RKO (cell line): Measurements from ENCODE around the gene ARSD.
A peak's percentile ranks its signal among the peaks of the same experiment; 100 is the strongest.
"Not testable (repeated sequence)": the region's sequence is repeated elsewhere in the genome, so short reads cannot be mapped to it uniquely, and the experiment has no call there.

Experiments
- DNase-seq: peaks from one replicate; pipeline ENCODE4 v3.0.0-alpha.2; 2016; ENCODE audit warnings: low spot score

ARSD gene, protein sequence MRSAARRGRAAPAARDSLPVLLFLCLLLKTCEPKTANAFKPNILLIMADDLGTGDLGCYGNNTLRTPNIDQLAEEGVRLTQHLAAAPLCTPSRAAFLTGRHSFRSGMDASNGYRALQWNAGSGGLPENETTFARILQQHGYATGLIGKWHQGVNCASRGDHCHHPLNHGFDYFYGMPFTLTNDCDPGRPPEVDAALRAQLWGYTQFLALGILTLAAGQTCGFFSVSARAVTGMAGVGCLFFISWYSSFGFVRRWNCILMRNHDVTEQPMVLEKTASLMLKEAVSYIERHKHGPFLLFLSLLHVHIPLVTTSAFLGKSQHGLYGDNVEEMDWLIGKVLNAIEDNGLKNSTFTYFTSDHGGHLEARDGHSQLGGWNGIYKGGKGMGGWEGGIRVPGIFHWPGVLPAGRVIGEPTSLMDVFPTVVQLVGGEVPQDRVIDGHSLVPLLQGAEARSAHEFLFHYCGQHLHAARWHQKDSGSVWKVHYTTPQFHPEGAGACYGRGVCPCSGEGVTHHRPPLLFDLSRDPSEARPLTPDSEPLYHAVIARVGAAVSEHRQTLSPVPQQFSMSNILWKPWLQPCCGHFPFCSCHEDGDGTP

GRCh38 chrX:2928583-2929434 lies at the start of gene ARSD:
TSS of gene ARSD (minus strand) at chrX:2929339. CDS start at chrX:2929275, 64 bp downstream.
- DNase-seq, result peak; percentile 83

DNA sequence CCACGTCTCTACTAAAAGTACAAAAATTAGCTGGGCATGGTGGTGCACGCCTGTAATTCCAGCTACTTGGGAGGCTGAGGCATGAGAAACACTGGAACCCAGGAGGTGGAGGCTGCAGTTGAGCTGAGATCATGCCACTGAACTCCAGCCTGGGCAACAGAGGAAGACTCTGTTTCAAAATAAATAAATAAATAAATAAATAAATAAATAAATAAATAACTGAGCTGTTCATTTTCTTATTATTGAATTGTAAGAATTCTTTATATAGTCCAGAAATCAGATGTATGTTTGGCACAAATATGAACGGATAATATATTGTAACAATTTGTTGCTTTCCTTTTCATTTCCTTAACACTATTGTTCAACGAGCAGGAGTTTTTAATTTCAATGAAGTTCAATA lies 49.5 kb upstream of the ARSD start:
- DNase-seq, result not testable (repeated sequence)

DNA sequence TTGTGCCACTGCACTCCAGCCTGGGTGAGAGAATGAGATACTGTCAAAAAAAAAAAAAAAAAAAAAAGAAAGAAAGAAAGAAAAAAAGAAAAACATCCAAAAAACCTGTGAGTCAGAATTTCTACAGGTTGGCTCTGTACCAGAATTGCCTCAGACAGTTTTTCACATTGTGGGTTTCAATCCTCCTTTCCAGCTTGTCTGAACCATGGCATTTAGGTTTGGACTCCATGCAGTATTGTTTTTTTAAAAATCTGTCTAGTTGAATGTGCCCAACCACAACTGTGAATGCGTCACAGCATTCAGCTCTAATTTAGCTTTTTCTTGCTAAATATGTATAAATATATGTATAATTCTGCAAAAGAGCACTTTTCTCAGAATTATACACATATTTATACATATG lies 45.8 kb upstream of the ARSD start:
- DNase-seq, result no peak

DNA sequence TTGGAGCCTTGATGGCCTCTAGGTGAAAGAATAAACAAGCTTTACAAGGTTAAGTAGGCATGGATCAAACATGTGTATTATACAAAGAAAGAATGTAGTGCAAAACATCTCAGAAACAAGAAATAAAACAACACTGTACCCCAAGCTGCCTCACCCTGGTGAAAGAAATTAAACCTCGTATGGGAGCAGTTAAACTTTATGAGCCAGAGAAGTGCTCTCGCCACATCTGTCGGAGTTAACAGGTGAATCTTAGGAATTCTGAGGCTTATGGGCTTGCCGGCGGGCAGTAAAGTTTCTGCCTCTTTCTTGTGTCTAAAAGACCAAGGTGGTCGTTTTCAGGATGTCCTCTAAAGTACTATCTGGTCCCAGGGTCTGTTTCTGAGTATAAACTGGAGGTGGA lies 43.3 kb upstream of the ARSD start:
- no peak for DNase-seq

DNA sequence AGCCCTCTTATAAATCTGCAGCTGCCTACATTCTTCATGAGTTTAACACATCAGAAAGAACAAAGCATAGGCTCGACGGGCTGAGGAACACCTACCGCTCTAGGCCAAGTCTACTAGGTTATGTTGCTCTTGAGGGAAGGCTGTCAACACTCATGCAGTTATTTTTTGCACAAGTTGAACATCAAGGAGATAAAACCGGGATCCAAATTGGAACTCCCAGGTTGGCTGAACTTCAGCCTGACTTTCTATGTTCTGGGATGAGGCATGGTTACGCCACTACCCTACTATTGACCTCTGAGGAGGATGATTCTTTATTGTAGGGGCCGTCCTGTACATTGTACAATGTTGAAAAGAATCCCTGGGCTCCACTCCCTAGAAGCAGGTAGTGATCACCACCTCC lies 39.9 kb upstream of the ARSD start:
- DNase-seq, result no peak

DNA sequence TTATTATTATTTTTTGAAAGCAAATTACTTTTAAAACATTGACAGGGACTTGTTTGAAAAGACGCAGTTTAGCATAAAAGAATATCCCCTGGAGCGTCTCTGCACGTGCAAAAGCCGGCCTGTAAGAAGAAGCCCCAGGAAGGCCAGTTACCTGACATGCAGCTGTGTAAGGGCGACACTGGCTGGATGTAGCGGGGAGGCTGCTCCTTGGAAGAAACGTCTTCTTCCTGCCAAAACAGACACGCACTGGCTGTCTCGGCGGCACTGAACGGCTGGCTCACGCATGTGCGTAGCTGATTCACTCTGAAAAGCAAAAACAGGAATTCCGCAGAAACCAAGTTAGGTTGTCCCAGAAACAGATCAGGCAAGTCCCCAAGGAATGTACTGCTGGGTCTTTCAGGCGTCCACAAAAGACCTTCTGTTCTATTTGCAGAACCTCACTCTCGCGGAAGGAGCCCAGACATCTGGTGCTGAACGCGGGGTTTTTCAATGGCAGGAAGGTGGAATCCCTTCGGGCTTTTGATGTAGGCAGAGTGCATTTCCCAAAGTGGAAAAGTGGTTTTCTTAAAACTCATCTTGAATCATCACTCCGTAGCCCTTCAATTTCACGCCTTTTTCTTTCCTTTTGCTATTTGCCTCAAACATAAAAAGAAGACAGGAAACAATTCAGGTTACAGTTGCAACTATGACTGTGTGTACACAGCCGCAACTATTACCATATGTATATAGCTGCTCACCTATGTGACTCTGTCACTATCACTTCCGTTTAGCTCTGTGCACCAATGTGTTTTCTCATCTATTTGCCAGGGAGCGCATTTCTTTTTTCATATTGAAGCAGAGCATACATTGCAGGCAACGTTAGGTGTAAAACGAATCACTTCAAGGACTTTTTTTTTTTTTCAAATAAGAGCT lies 39.1 kb upstream of the ARSD start:
- DNase-seq, result no peak

- no peak for DNase-seq
Measured at GRCh38 chrX:2967584-2967983, 38.4 kb upstream of the ARSD start.

GRCh38 chrX:2967012-2967411 lies 37.9 kb upstream of the ARSD start:
- no peak for DNase-seq

DNA sequence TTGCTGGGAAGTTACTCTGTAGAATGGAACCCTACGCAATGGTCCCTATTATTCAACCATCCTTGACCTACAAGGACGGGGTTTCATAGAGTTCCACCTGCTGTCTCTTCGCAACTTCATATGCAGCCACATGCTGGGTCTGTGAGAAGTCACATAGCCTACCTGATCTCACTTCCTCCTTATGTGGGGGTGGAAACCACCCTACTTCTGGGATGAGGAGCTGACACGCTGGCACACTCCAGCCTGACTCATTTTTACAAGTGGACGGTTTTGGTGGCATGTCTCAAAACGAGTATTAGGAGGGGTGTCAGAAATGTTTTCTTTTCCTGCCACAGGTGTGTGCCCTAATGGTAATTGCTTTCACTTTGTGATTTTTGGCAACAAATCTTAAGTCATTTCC lies 36.8 kb upstream of the ARSD start:
- DNase-seq, result no peak

DNA sequence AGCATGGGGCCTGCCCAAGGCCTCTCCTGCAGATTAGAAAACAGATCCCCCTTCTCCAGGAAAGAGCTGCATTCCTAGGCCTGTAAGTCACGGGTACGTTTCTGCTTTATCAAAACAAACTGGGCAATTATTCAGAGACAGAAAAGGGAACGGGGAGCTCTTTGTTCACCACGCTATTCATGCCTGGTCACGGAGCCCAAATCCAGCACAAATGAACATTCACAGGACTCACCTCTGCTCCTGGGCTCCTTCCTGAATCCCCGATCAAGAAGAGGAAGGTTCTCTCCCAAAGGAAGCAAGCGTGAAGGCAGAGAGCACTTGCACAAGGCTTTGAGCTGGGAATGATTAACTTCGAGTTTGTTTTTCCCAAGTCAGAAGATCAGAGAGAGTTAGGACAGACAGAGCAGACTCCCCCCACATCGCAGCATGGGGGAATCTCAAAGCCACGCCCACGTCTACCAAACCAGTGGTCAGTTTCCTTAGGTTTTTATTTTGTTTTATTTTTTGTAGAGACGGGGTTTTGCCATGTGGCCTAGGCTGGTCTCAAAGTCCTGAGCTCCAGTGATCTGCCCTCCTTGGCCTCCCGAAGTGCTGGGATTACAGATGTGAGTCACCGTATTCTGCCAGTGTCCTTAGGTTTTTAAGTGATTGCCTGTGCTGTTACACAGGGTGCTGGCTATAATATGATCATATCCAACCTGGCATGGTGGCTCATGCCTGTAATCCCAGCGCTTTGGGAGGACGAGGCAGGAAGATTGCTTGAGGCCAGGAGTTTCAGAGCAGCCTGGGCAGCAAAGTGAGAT lies 35.1 kb upstream of the ARSD start:
- not testable (repeated sequence) for DNase-seq

- not testable (repeated sequence) for DNase-seq
Measured at GRCh38 chrX:2963449-2963848, 34.3 kb upstream of the ARSD start.

GRCh38 chrX:2962381-2962780 lies 33.2 kb upstream of the ARSD start:
- no peak for DNase-seq

GRCh38 chrX:2960861-2961515 lies 31.8 kb upstream of the ARSD start:
- DNase-seq, result no peak

DNA sequence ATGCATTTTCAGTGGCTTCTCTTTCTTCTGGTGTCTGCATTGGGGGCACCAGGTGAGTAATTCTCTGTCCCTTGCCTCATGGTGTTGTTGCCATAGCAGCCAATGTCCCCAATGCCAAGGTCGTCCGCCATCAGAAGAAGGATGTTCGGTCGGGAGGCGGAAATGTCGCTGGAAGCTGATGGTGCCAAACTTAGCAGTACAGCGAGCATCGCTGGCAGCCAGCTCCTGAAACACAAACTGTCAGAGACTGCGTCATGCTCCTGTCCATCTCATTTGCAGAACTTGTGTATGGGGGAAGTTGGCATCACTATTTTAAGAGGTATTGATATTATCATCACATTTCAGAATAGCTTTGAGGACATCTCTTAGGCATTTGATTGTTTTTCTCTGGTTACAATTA lies 29.1 kb upstream of the ARSD start:
- DNase-seq, result no peak

DNA sequence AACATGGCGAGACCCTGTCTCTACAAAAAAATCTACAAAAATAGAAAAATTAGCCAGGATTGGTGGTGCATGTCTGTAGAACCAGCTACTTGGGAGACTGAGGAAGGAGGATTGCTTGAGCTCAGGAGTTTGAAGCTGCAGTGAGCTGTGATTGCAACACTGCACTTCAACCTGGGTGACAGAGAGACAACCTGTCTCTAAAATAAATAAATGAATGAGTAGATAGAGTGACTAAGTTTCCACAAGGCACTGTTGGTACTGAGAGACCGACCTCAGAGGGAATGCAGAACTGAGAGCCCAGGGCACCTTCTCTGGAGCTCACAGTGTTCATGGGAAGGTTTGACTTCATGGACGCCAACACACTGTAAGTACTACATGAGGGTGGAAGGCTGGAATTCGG lies 26.7 kb upstream of the ARSD start:
- no peak for DNase-seq

DNA sequence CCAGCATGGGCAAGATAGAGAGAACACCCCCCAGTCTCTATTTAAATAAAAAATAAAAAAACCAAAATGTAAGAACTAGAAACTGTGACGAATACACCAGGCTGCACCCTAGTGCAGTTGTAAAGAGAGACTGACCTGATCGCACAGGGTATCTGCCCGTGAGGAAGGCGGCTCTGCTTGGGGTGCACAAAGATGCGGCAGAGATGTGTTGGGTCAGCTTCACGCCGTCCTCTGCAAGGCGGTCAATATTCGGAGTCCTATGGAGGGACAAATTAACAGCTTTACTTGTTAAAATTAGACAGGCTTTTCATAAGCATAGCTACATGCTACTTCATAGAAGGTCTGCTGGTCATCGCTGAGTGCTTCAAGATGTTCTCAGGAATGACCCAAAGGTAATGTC lies 26.1 kb upstream of the ARSD start:
- no peak for DNase-seq

GRCh38 chrX:2954541-2954940 lies 25.4 kb upstream of the ARSD start:
- DNase-seq, result peak; percentile 47

GRCh38 chrX:2937942-2938341 lies 8.8 kb upstream of the ARSD start:
- not testable (repeated sequence) for DNase-seq

DNA sequence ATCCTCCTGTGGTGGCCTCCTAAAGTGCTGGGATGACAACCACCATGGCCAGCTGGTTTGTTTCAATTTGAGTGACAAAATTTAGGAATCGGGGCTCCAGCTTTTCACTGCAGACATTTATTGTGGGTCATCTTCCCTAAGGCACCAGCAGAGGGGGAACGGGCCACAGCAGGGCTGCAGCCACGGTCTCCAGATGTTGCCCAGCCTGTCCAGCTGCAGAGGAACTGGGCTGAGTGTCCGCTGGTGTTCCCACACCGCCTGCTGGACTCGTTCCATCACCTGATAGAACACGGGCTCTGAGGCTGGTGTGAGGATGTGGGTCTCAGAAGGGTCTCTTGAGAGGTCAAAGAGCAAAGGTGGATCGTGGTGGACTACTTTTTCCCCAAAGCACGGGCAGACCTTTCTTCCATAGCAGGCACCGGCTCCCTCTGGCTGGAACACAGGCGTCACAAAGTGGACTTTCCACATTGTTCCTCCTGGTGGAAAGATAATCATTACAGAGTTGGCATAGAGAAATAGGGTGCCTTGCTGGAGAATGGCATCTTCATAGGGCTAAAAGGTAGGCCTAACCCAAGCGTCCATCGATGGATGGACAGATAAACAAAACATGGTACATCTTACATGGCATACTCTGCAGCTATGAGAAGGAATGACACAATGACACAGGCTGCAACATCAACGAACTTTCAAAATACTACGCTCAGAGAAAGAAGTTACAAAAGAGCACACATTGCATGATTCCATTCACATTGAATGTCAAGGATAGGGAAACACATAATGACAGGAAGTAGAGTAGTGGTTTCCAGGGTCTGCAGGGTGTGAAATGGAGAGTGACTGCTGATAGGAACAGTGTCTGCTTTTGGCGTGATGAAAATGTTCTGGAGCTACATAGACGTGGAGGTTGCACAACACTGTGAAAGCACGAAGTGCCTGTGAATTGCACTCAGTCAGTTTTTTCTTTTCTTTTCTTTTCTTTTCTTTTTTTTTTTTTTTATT lies 5.9 kb upstream of the ARSD start:
- DNase-seq, result no peak
